Glomerular endothelial cell (primary cell): Measurements from ENCODE around the gene NEK5. TPM values are rescaled to one million over a fixed set of nuclear protein-coding genes. Genes with fewer than 3 reads are reported as not detected.
"Not testable (repeated sequence)": the region's sequence is repeated elsewhere in the genome, so short reads cannot be mapped to it uniquely, and the experiment has no call there.

ENCODE experiments used
- DNase-seq: peaks from one replicate; pipeline ENCODE4 v3.0.0-alpha.2; 2011; ENCODE audit warnings: low read depth, low spot score; ENCODE audit errors: extremely low read depth
- total RNA-seq: library from RNA; depleted of rRNA; stranded (reverse); fragments of >200 nt; gene quantifications from 2 replicates; pipeline ENCODE4 v1.2.3, GENCODE V29; 2015

NEK5 gene
- total RNA-seq, 1 donor from 2014 or later, result 0.18 TPM

DNA sequence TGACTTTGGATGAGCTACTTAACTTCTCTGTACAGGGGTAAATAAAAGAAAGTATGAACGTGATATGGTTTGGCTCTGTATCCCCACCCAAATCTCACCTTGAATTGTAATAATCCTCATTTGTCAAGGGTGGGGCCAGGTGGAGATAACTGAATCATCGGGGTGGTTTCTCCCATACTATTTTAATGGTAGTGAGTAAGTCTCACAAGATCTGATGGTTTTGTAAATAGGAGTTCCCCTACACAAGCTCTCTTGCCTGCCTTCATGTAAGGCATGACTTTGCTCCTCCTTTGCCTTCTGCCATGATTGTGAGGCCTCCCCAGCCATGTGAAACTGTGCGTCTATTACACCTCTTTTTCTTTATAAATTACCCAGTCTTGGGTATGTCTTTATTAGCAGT is 43.9 kb downstream of the NEK5 start:
- DNase-seq, result not testable (repeated sequence)

DNA sequence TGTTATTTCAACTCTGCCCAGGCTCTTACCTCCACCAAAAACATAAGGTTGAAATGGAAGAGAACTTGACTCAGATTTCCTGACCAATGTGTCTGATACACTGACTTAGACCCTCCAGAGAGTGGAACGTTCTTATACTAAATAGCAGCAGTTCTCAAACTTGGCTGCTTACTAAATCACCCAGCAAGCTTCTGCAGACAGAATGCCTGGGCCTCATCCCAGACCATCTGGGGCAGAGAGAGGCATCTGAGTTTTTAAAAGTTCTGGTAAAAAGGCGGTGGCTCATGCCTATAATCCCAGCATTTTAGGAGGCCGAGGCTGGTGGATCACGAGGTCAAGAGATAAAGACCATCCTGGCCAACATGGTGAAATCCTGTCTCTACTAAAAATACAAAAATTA is 46.3 kb downstream of the NEK5 start:
- no peak for DNase-seq

DNA sequence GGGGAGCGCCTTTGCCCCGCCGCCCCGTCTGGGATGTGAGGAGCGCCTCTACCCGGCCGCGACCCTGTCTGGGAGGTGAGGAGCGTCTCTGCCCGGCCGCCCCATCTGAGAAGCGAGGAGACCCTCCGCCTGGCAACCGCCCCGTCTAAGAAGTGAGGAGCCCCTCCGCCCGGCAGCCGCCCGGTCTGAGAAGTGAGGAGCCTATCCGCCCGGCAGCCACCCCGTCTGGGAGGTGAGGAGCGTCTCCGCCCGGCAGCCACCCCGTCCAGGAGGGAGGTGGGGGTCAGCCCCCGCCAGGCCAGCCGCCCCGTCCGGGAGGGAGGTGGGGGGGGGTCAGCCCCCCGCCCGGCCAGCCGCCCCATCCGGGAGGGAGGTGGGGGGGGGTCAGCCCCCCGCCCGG is 49.0 kb downstream of the NEK5 start:
- DNase-seq, result not testable (repeated sequence)

DNA sequence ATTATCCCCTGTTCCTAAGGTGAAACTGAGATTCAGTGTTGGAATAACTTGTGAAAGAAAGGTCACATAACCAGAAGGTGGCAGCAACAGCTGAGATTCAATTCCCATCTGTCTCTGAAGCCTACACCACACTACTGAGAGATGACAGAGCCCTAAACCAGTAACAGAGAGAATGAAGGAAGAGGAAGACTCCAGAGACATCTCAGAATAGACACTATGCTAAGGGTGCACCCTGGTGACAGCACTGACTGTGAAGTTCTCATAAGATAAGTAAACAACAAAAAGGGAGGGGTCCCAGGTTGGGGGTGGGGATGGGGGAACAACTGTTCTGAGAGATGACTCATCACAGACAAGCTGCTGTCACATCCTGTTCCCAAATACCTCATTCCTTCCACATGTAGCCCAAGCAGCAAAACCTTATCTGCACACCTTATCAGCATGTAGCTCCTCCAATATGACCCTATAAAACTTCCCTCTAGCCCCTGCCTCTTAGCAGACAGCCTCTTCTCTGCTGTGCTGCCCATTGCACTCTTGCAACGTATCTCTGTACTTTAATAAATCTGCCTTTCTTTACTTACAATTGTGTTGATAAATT is 57.8 kb downstream of the NEK5 start:
- no peak for DNase-seq

DNA sequence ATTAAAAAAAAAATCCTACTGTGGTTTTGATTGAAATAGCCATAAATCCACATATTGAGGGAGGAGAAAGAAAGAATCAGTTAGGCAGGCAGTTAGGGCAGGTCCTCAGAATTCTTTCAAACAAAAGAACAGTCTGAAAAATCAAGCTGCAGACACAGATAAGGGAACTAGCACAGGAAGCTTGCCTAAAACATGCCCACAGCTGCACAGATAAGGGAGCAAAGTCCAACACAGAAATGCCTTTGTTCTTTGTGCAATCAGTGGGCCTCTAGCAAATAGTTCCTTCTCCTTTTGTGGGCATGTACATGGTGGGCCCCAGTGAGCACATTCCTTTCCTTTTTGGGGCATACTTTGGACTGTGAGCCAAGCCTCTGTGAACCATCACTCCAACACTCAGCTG is 61.6 kb downstream of the NEK5 start:
- no peak for DNase-seq

DNA sequence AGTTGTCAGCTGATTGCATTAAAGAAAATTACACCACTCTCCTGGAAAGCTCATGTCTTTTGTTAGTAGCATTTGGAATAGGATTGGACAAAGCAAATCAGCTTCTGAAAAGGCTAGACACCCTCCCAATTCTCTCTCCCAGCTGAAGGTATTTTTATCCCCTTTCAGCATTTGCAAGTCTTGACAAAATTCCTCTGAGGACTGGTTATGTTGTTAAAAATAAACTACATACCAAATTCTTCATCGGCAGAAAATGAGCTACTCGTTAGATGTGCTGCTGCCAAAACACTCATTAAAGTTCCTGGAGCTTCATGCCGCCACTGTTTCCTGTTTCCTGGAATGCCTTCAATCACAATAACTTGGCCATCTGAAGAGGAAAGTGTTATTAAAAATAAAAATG is 67.3 kb downstream of the NEK5 start:
- no peak for DNase-seq

DNA sequence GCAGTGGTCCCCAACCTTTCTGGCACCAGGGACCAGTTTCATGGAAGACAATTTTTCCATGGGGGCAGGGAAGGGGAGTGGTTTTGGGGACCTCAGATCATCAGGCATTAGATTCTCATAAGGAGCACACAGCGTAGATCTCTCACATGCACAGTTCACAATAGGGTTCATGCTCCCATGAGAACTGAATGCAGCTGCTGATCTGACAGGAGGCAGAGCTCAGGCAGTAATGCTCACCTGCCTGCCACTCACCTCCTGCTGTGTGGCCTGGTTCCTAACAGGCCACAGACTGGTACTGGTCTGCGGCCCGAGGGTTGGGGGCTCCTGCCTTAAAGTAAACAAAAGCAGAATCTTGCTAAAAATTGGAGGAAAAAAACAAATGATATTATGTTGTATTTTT is 67.8 kb downstream of the NEK5 start:
- not testable (repeated sequence) for DNase-seq

DNA sequence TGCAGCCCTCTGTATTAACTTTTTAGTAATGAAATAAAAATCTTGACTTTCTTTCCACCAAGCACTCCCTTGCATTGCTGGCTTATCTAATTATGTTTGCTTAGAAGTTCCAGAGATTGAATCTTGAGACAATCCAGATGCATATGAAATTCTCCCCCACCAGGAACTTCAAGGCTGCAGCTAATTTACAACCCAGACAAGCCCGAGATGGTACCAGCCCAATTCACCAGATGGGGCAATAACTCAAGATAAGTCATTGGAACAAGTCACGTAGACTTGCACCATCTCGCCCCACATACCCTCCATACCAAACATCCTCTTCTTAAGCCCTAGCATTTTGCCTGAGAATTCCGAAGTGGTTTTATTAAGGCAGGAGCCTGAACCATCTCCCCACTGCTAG is 75.4 kb downstream of the NEK5 start:
- DNase-seq, result no peak

DNA sequence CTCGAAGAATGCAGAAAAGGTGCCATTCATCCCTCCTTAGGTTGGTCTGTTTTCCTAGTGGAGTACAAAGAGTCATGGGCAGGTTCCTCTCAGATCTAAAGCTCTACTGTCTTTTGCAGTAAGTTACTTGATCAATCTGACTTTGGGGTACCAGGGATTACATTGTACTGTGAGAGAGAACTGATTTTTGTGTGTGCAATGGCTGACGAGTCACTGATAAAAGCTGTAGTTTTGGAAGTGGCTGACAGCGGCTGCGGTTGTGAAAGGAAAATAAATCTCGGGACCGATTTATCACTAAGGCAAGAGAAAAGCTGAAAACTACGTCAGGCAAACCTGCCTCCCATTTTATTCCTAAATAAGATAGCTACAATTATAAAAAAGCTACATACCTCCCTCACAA is 77.5 kb downstream of the NEK5 start:
- DNase-seq, result no peak

DNA sequence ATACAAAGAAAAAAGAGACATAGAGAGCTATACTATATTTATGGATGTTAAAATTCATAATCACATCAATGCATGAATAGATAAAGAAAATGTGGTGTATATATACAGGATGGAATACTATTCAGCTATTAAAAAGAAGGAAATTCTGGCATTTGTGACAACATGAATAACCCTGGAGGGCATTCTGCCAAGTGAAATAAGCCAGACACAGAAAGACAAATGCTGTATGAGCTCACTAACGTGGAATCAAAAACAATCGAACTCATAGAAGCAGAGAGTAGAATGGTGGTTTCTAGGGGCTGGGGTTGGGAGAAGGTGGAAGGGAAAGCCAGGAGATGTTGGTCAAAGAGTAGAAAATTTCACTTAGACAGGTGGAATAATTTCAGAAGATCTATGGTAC is 80.4 kb downstream of the NEK5 start:
- no peak for DNase-seq

DNA sequence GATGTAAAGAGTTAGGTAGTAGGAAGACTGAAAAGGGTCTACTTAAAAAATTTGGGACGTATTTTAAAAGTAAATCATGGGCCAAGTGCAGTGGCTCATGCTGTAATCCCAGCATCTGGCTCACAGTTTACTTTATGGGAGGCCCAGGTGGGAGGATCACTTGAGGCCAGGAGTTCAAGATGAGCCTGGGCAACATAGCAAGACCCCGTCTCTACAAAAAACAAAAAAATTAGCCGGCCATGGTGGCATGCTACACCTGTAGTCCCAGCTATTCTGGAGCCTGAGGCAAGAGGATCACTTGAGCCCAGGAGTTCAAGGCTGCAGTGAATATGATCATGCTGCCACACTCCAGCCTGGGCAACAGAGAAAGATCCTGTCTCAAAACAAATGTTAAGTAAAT is 81.4 kb downstream of the NEK5 start:
- no peak for DNase-seq

DNA sequence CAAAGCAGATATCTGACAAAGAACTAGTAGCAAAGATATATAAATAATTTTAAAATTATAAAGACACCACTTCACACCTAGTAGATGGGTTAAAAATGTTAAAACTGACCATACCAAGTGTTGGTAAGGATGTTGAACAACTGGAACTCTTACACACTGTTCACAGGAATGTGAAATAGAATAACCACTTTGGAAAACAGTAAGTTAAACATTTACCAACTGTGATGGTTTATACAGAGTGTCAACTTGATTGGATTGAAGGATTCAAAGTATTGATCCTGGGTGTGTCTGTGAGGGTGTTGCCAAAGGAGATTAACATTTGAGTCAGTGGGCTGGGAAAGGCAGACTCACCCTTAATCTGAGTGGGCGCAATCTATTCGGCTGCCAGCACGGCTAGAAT is 85.2 kb downstream of the NEK5 start:
- DNase-seq, result no peak

DNA sequence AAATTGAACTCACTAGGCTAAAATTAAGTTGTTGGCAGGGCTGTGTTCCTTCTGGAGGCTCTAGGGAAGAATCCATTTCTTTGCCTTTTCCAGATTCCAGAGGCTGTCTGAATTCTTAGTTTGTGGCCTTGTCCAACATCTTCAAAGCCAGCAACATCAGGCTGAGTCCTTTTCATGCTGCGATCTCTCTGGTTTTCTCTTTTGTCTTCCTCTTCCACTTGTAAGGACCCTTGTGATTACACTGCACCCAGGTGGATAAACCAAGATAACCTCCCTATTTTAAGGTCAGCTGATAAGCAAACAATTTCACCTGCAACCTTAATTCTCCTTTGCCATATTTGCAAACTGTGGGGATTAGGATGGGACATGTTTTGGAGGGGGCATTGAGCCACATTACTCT is 92.8 kb downstream of the NEK5 start:
- DNase-seq, result no peak

DNA sequence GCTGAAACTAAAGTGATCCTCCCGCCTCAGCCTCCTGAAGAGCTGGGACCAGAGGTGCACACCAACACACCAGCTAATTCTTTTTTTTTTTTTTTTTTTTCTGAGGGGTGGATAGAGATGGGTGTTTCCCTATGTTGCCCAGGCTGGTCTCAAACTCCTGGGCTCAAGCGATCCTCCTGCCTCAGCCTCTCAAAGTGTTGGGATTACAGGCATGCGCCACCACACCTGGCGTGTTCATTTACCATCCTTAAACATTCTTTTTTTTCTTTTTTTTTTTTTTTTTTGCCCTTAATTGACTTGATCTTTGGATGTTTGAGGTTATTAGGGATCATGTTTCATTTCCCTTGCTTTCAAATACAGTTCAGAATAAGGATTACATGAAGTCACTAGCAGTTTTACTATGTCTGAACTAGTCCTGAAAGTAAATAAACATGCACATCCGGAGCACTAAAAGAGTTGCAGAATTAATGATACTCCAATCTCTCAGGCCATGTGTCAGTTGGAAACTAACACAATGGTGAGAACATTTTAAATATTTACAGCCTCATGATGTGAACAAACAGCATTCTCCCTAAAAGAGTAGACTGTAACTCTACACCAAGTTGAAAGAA is 94.2 kb downstream of the NEK5 start:
- no peak for DNase-seq

DNA sequence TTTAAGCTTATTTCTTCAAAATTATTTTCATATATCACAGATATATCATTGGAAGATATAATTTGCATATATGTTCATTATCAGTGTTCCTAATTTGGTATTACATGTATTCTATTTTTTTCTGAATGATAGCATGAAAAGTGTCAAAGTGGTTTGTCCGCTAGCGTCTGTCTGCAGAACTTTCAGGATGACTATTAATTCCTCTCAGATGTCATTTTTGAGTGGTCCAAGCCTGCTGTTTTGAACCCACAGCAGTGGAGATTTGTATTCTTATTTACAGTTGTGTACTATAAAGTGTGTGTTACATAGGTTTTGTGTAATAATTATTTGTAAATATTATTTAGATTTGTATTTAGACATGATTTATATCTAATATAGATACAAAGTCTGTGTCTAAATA is 95.8 kb downstream of the NEK5 start:
- no peak for DNase-seq

DNA sequence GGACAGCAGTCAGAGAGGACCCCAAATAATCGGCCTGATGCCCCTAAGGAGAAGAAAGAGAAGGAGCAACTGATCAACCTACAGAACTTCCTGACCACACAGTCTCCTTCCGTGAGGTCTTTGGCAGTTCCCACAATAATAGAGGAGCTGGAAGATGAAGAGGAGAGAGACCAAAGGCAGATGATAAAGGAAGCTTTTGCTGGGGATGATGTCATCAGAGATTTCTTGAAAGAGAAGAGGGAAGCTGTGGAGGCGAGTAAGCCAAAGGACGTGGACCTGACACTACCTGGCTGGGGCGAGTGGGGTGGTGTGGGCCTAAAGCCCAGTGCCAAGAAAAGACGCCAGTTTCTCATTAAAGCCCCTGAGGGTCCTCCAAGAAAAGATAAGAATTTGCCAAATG is 98.5 kb downstream of the NEK5 start:
- DNase-seq, result not testable (repeated sequence)

DNA sequence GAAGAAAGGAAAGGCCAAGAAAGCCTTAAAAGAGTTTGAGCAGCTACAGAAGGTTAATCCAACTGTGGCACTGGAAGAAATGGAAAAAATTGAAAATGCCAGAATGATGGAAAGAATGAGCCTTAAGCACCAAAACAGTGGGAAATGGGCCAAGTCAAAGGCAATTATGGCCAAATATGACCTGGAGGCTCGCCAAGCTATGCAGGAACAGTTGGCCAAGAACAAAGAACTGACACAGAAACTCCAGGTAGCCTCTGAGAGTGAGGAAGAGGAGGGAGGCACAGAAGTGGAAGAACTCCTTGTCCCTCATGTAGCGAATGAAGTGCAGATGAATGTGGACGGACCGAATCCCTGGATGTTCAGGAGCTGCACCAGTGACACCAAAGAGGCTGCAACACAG is 99.3 kb downstream of the NEK5 start:
- DNase-seq, result no peak

DNA sequence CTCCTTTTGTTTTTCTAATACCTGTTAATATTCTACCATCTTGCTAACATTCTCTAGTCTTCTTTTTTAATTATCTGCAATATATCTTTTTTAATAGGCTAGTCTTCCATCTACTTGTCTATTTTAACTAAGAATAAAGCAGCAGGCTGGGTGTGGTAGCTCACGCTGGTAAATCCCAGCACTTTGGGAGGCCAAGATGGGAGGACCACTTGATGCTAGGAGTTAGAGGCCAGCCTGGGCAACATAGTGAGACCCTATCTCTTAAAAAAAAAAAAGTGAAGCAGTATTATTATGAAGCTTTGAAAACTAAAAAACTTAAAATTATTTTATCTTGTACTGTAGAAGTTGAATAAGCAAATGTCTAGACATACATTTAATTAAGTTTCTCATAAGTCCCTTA is 101.0 kb downstream of the NEK5 start:
- no peak for DNase-seq

DNA sequence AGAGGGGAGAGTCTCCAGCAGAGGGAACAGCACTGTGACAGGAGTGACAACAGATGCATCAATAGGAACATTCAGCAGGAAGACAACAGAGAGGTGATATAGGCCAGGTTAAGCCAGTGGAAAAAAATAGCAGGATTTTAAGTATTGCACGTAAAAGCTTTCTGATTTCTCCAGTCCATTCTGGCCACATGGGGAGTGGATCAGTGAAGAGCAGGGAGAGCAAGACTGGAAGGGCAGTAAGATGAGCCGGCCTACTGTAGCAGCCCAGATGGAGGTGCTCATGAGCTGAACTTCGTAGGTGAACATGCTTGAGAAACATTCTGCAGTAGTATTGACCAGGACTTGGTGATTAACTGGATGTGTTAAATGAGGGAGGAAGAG is 102.6 kb downstream of the NEK5 start:
- DNase-seq, result no peak

DNA sequence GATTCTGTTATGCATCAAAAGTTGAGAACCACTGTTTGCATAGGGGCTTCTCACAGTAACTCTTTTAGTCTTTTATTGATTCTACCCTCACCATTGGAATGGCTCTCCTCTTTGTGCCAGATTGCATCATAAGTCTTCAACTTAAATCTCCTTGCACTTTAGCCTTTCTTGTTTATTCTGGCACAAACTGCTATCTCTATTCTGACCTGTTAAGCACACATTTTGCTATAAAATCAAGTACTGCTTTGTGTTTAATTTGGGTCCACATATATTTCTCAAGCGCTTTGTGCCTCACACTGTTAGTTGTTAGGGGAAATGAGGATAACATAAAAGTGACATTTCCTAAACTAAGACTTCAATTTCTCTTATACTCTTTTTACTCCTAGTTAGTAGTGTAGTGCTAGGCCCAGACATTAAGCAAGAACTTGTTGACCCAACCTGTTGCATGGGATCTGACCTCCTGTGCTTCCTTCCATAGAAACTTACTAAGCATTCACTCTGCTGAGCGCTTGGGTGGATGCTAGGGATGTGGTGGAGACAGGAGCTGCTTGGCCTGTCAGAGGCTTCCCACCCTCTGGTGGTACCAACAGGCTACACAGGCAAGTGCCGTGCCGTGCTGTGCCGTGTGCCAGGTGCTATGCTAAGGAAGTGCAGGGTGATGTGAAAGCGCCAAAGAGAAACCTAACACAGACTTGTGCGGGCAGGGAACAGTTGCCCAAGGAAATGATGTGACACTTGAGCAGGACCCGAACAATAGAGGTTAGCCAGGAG is 103.2 kb downstream of the NEK5 start:
- DNase-seq, result no peak

DNA sequence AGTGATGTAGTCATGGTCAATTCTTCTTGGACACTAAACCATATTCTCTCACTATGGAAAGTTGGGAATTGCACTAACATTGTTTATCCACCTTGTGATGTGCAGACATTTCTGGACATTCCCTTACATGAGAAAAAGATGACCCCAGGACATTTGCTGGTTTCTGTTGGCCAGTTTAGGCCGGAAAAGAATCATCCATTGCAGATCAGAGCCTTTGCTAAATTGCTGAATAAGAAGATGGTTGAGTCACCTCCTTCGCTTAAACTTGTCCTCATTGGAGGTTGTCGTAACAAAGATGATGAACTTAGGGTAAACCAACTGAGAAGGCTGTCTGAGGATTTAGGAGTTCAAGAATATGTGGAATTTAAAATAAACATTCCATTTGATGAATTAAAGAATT is 104.4 kb downstream of the NEK5 start, which contains the start of gene UTP14C:
Gene UTP14C (plus strand): TSS at position 211 of the 400 bp plus-strand sequence. CDS start 4,114 bp downstream, outside the sequence.
- no peak for DNase-seq

DNA sequence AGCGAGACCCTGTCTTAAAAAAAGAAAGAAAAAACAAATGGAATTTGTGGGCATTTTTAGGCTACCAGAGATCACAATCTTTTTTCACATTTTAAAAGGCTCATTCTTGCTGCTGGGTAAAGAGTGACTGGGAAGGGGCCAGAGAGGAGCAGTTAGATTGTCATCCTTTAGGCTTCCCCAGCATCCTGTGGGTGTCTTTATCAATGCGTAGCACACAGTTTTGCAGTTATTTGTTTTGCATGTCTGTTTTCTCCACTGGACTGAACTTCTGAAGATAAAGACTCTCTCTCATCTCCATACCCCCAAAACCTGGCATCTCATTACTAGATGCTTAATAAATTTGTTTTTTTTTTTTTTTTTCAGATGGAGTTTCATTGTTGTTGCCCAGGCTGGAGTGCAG is 106.5 kb downstream of the NEK5 start:
- DNase-seq, result no peak
